NCI-H2107 treated with DMSO at 0.1 percent for 48 hours (cell line): ENCODE results near the gene C2orf81.

Experiments used
- DNase-seq: peaks from one replicate; lab custom pipeline; 2025; ENCODE audit not compliant: unreplicated experiment; lab: John Stamatoyannopoulos, UW

C2orf81 gene

DNA sequence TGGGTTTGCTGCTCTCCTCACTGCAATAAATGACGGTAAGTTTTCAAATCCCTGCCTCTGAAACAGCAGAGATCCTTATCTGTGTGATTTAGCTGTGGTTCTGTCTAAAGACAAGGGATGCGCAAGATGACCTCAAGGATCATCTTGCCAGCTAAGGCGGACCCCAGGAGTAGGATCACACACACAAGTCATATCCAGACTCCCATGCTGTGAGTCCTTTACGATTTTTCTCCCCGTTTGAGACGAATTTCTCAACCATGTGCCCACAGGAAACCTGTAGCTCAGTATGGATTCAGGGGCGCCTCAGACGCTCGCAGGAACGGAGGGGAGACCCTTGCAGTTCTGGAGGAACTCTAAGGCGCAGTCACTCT, 30.2 kb downstream of the C2orf81 start:
- DNase-seq, result no peak

DNA sequence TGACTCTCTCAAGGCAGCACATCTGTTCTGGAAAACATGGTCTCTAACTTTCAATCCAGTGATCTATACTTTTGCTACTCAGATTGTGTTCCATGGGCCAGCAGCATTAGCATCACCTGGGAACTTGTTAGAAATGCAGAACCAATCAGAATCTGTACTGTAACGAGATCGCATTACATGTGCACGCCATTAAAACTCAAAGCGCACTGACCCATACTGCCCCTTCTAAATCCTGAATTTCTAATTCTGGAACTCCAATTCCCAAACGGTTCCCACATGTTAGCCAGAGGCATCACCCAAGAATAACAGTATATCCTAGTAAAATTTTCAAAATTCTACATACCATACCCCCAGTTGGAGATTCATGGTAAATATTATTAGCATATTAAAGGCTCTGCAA, 30.8 kb downstream of the C2orf81 start:
- DNase-seq, result no peak

GRCh38 chr2:74387346-74387745, 34.1 kb downstream of the C2orf81 start:
- no peak for DNase-seq

- DNase-seq, result no peak
These were observed 36.0 kb downstream of the C2orf81 start for GRCh38 chr2:74385396-74385795.

DNA sequence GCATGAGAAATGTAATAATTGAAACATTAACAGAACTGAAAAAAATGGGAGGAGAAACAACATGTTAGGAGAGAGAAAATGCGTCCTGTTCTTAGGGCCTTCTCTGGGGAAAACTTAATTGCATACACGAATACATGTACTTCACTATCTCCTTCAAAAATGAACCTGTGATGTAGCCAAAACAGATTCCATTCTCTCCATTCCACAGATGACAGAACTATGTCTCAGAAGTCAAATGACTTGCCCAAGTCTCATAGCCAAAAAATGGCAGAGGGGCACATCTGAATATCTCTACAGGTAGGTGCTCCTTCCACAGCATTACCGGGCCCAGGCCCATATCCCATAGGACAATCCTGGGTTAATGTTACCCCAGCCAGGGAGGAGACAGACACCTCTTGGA, 37.4 kb downstream of the C2orf81 start:
- DNase-seq, result no peak

- DNase-seq, result no peak
These were observed 38.2 kb downstream of the C2orf81 start for GRCh38 chr2:74383254-74383653.

DNA sequence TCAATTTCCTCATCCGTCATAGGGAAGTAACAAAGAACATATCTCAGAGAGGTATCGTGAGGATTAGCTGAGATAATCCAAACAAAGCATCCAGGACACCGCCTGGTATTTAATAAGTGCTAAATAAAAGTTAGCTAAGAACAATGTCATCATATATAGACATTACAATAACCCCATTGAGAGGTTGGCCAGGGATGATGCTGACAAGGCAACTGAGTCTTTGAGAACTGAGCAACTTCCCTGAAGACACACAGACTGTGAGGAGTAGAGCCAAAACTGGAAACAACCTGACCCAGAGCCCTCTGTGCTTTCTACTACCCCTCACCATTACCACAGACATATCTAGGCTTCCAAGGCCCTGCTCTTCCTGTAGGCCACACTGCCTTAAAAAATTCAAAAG, 39.7 kb downstream of the C2orf81 start:
- DNase-seq, result no peak

DNA sequence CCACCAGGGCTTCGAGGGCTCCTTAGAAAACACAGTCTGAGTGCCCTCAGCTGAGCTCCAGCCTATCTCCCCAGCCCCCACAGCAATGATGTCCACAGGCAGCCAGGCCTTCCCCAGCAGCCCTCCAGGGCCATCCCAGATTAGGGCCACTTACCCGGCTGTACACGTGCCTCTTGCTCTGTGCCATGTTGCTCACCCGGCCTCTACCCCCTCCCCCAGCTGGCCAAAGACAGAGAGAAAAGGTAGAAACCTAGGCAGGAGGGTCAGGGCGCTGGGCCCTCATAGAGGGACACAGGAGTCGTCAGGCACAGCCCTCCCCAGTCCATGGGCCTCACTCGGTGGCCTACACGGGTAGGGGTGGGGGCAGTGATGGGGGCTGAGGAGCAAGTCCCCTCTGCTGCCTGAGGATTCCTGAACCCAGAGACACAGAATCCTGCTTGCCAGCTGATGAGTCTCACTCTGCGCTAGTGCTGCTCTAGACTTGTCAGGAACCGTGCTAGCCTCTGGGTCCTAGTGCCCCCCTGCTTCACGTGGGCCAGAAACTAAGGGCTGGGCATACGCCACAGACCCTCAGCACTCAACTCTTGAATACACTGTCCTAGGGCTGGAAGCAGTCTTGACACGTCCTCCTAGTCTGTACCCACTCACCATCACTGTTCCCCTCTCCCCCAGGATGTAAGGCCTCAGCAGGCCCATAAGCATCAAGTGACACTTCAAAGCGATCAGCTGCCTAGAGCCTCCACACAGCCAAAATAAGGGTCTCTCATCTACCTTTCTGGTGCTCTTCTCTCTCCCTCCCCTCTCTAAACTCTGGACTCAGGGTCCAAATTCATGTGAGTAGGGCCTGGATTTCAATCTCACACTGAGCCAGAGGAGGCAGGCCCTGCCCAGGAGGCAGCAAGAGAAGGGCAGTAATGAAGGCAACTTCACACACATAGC, 41.3 kb downstream of the C2orf81 start, which contains the start of gene DCTN1:
Gene DCTN1, minus strand, starts transcription at position 461 of the 939 bp plus-strand sequence. Its CDS starts 274 bp downstream, at position 187.
- DNase-seq, result no peak

DNA sequence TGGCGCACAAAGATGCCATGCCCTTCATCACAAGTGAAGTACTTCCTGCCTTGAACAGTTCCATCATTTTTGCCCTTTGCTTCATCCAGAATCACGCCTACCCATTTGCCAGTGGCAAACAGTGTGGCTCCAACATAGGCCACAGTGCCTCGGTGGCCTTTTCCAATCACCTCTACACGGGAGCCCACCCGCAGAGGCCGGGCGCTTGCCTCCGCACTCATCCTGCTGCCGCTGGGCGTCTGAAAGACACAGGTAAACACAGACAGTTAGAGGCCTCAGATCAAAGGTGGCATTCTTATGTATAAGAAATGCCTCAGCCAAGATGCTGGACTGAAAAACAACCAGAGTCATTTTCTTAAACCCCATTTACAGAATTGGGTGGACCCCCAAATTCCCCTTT, 43.4 kb downstream of the C2orf81 start:
- no peak for DNase-seq

GRCh38 chr2:74375838-74376237, 45.6 kb downstream of the C2orf81 start:
- no peak for DNase-seq

DNA sequence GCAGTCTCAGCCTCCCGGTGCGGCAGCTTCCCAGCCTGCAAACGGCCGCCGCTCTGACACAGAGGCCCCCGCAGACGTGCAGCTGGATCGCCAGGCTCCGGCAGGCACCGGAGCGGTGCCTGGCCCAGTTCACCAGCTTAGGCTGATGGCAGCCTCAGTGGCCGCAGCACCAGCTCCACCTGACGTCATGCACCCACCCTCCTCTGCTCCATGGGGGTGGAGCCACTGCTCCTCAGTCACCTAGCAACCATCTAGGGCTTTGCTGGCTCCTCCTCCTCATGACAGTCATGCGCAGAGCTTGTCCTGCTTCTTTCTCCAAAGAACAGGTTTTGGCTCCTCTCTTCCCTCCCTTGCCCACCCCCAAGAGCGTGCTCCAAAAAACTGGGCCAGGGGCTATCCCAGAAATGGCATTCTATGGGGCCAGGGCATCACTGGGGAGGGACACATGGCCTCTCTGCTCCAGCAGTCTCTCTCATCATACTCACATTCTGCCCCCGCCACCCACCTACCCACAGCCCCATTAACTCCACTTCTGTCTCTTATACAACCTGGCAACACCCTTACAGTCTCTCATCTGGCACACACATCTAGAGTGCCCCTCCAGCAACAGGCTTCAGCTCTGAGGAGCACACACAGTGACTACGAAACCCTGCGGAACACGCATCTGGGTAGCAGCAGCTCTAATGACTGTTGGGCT, 46.8 kb downstream of the C2orf81 start:
- peak; percentile 88 for DNase-seq

GRCh38 chr2:74373985-74374384, 47.4 kb downstream of the C2orf81 start:
- peak; percentile 6 for DNase-seq

DNA sequence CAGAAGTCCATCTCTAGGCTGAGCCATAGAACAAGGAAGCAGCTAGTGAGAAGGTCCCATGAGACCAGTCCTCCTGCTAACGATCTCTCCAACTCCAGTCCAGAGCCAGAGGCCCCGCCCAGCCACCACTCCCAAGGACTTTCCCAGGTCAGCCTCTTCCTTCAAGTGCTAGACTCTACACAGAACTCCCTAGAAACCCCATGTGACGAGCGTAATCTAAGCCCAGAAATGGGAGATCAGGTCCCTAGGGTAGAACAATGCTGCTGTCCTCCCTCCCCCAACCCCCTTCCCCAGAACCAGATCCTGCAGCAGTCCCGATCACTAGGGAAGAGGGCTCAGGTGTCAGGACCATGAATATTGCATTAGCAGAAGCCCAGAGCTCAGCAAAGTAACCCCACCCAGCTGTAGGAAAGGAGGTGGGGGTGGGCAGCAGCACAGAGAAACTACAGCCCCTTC, 48.2 kb downstream of the C2orf81 start:
- DNase-seq, result peak; percentile 92

GRCh38 chr2:74372674-74373073, 48.7 kb downstream of the C2orf81 start:
- DNase-seq, result no peak

DNA sequence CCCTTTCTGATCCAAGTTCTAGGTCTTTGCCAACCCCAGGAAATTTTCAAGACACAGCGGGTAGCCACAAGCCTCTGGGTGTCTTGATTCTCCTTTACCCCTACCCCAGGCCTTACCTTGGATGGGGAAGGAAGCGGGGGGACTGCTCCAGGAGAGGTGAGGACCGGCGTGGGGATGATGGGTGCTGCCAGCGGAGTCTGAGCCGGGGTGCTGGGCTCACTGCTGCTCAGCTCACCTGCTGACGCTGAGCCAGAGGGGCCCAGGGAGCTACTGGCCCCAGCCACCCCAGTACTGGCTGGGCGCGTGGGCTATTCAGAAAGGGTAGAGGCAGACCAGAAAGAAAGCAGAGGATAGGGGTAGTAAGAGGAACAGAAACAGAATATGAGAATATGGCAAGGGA, 50.0 kb downstream of the C2orf81 start:
- no peak for DNase-seq

- DNase-seq, result no peak
These were observed 51.4 kb downstream of the C2orf81 start for GRCh38 chr2:74369976-74370375.

DNA sequence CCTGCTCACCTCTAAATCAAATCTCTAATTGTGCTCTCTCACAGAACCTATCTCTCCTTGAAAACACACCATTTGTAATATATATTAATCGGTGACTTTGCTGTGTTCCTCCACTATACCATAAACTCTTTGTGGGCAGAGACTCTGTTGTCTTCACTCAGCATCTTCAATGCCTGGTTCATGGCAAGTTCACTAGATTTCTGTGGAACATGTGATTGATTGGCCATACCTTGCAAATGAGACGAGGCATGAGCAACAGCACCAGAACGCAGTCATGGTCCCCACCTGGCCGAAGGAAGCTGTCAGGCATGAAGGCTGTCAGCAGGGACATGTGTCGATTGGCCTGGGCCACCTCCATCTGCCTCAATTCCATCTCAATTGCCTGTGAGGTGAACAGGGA, 52.9 kb downstream of the C2orf81 start:
- DNase-seq, result no peak

DNA sequence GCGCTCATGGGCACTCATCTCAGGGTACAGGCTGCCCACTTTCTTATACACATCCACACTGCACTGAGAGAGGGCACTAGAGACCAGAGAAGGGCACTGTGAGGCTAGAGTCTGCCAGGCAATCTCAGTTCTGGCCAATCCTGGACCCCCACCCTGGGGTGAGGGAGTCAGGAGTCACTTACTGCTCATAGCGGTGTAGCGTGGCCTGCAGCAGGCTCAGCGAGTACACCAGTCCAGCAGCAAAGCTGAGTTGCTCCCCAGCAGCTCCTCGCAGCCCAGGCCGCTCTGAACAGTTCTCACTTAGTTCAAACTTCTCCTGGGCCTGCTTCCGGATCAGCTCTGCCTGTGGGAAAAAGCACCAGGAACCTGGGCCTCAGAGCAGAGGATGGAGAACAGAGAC, 53.6 kb downstream of the C2orf81 start:
- no peak for DNase-seq

- no peak for DNase-seq
These were observed 55.4 kb downstream of the C2orf81 start for GRCh38 chr2:74366036-74366435.

DNA sequence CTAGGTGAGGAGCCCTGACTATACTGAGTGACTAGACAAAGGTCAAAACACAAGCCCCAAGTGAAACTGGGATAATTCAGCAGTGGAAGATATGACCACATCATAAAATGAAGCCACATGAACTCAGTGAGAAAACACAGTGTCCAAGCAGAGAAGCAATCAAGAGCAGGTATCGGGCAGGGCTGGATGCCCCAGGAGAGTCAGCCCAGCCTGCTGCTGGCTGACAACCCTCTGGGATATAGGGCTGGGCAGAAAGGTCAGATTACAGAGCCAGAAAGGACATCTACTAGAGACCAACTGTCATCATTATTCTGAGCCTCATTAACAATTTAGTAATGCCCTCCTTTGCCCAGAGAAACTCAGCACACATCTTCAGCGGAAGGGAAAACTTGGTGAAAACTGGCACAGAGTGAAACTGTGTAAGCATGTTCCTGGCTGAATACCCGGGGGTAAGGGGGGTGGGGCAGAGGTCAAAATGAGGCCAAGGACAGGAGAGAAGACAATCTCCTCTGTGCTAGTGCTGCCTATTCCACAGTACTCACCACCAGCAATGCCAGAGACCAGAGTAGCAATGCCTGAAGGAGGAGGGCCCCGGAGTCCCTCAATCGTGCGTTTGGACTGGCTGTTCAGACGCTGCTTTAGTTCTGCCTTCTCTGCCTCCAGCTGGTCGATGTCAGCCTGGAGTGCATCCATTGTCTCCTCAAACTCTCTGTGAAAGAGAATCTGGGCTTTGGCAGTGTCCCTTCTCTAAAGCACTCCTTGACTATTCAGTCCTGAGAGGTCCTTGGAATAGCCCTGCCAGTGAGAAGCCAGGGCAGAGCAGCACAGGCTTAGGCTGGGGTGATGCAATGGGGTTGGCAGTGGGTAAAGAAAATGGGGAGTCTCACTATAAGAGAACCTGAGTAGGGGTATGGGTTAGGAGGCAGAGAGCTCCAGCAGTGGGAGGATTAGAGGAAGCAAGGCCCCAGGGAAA, 56.6 kb downstream of the C2orf81 start:
- DNase-seq, result no peak
